ENCODE data around the gene ZNF92.

GRCh38 chr7:65449505-65449852 lies 75.8 kb downstream of the ZNF92 start:
- TF ChIP-seq POLR2A (IDR thresholded peaks at IDR 0.05), result no peak
- TF ChIP-seq CTCF (IDR thresholded peaks at IDR 0.05), result no peak
